ENCODE measurements around the gene TAL2. TPM values are rescaled to one million over a fixed set of nuclear protein-coding genes. Genes with fewer than 3 reads are reported as not detected.
A peak's percentile ranks its signal among the peaks of the same experiment; 100 is the strongest.

Gene TAL2
- total RNA-seq, result under 1 TPM in 1 of 2 donors, not detected in 1; 0.50 TPM
- long read RNA-seq, result 0 reads

DNA sequence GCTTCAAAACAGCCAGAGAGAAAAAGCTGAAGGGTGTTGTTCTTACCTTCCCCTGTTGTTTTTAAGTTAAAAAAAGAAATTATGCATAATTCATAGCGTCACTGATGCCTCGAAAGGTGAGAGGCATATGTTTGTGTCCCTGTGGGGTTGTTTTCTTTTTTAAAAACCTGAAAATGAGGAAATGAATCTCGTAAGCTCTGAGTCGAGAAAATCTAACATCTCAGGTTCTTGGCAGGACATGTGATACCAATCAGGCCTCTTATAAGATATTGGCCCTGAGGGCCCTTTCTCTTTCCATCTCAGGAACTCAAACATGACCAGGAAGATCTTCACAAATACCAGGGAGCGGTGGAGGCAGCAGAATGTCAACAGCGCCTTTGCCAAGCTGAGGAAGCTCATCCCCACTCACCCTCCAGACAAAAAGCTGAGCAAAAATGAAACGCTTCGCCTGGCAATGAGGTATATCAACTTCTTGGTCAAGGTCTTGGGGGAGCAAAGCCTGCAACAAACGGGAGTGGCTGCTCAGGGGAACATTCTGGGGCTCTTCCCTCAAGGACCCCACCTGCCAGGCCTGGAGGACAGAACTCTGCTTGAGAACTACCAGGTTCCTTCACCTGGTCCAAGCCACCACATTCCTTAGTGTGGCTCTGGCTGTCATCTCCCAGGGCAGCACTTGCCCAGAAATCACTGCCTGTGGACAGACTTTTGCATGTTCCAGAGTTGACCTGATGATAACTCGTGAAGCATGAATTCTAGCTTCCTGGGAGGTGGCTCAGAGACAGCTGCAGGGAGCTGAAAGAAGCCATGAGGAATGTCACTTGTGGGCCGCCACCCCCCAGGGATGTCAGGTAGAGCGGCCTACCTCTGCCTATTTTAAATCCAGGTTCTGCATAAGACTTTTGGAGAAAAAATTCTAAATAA is at the start of gene TAL2:
Gene TAL2 (plus strand): TSS at position 274 of the 921 bp plus-strand sequence. CDS start 40 bp downstream, at position 314.
- DNase-seq (no peak), ATAC-seq (no peak)
- intact Hi-C loops (cut with DNase I), result no loop called here

DNA sequence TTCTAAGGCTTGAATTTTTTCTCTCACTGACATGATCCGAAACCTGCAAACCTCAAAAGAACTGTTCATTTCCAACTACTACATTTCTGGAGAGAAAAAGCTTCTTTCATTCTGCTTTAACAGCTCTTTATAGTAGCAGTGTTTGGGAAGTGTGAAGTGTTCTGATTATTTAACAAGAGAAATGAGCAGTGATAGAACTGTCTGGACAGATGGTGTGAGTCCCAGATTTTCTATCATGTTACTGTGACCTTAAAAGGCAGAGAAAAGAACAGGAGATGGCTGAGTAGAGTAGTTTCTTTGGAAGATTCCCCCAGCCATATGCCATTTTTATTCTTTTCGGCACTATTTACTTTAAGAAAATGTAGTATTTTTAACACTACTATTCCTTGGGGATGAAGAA is 41.3 kb upstream of the TAL2 start:
- DNase-seq, result no peak
- no peak for ATAC-seq
- intact Hi-C loops (cut with DNase I), result no loop called here

DNA sequence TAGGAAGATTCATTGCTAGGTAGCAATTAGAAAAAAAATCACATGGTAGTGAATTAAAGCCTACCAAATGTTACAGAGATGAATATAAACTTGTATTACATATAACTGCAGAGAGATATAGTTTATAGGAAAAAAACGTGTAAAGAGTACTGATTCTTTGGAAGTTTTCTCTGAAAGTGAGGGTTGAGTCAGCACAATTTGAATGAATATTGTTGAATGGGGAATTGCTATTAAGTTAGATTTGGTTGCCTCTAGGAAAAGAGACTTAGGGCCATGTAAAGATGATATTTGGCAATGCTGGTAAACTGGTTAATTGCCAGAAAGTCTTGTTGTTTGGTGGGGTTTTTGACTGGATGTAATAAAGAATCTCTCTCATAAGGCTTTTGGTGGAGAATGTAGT is 37.2 kb upstream of the TAL2 start:
- DNase-seq (no peak), ATAC-seq (no peak)
- intact Hi-C loops (cut with DNase I), result no loop called here

DNA sequence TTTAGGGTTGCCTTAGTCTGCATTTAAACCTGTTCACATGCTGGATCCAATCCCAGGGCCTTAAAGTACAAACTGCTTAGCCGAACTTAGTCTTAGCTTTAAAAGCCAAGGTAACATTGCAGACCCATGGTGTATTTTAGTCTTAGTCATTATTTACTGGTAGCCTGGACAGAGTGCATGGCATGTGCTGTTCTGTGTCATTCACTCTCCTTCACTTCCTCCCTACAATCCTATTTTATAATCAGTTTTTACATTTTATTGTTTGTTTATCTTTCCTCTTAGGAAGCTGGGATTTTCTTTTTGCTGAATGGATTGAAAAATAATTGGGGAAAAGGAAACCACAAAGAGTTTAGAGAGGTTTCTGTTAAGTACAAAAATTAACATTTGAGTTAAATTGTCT is 29.4 kb upstream of the TAL2 start:
- intact Hi-C loops (cut with DNase I), result no loop called here
- ATAC-seq, result no peak
- no peak for DNase-seq

DNA sequence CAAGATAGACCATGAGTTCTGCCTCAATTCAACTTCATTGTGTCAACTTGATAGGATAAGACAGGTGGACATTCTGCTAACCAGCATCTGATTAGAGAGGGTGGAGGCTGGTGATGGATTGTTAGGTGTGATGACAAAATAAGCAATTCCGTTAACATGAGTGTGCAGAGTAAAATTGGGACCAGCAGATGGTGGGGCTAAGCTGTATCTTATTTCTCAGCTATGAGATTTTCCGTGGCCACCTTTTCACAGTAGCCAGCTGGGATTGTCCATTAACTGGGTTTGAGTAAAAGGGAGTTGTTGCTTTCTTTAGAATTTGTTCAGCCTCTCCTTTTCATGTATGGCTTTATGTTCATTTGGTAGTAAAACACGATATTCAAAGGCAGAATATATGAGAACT is 28.8 kb upstream of the TAL2 start:
- no peak for DNase-seq
- no peak for ATAC-seq
- intact Hi-C loops (cut with DNase I), result no loop called here

DNA sequence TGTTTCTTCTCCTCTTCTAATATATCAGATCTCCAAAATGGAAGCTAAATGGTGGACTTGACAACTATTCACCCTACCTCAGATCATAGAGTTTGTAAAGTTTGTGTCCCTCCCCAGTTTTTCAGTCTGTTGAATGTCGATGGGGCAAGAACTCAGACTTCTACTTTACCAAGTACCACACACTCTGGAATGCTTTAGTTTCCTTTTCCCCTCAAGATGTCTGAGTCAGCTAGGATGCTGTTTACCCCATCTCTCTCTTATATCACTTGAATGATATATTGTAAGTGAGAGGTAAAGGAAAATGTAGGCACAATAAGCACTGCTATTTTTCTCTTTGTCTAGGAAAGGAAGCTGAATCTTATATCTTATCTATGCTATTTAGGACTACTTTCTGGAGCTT is 25.9 kb upstream of the TAL2 start:
- intact Hi-C loops (cut with DNase I), result no loop called here
- no peak for ATAC-seq

DNA sequence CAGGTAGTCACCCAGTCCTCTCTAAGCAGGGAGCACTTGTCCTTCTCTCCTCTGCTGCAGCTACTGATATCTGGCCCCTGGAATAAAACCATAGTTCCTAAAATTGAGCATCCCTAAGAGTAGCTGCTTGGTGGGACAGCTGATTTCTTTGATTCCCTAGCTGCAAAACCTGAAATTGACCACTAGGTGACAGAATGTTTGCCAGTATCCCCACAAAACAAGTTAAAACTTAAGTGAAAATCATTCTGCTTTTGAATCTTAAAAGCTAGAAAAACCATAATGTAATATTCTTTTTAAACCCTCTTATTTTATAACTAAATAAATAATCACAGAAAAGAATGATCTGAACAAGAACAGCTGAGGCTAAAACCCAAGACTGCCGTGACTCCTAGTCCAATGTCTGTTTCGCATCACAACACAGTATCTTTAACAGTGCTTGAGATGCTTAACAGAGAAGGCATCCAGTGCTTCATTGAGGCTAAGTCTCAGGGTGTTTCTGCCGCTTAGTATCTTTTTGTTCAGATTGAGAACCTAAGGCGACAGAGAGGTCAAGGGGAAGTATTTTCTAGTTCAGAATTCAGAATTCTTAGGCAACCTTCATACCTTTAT is 24.4 kb upstream of the TAL2 start:
- intact Hi-C loops (cut with DNase I), result no loop called here
- ATAC-seq, result no peak
- DNase-seq, result no peak

More for the DNA sequence above, 25.9 kb upstream of the TAL2 start:
- no peak for DNase-seq

DNA sequence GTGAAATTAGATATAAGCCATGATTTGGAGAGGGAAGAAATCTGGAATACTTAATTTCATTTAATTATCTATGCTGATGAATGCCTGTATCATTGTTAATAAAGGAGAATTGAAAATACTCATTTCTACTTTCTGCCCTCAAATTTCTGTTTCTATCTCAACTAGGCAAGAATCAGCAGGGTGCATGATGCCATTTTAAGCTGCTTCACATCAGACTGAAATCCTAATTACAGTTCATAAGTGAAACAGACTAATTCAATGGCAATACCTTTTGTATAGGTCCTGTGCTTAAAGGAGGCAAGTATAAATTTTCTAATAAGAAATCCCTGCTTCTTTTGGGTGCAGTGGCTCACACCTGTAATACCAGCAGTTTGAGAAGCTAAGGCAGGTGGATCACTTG is 22.3 kb upstream of the TAL2 start:
- DNase-seq (no peak), ATAC-seq (no peak)
- intact Hi-C loops (cut with DNase I), result no loop called here

DNA sequence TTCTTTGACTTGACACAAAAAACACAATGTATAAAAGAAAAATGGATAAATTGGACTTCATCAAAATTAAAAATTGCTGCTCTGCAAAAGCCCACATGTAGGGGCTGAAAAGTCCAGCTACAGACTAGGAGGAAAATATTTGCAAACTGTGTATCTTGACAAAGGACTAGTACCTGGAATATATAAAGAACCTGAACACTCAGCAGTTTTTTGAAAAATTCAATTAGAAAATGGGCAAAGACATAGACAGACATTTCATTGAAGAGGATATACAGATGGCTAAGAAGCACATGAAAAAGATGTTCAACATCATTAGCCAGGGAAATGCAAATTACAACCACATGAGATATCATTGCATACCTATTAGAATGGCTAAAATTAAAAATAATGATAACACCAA is 18.5 kb upstream of the TAL2 start:
- intact Hi-C loops (cut with DNase I), result no loop called here
- DNase-seq, result no peak
- ATAC-seq, result no peak

DNA sequence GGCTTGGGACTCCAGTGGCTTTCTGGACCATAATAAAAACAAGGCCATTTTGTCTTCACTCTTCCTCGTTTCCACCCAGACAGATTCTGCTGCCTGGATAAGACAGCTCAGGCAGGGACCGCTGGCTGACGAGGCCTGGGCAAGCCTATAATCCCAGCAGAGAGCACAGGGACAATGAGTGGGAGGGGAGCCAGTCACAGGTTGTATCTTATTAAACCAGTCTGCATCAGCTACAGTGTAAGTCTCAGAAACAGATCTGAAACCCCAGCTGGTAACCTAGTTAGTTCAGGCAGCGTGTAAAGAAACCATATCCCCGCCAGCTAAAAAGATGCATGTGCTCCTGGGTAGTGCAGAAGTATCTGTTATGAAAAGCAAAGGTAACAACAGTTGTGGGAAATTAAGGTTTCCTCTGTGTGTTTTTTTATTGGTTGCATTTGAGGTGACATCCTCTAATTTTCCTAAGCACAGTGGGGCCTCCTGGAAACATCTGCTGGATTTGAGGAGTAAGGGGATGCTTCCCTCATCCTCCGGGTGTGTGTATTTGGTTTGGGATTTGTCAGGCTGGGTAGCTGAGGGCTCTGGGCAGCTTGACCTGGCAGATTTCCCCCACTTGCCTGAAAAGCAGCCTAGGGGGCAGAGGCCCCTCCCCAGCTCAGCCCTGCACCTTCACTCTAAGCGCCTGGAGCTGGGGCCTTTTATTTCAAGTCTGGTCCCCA is 15.2 kb upstream of the TAL2 start:
- DNase-seq (no peak), ATAC-seq (no peak)
- intact Hi-C loops (cut with DNase I), result no loop called here

DNA sequence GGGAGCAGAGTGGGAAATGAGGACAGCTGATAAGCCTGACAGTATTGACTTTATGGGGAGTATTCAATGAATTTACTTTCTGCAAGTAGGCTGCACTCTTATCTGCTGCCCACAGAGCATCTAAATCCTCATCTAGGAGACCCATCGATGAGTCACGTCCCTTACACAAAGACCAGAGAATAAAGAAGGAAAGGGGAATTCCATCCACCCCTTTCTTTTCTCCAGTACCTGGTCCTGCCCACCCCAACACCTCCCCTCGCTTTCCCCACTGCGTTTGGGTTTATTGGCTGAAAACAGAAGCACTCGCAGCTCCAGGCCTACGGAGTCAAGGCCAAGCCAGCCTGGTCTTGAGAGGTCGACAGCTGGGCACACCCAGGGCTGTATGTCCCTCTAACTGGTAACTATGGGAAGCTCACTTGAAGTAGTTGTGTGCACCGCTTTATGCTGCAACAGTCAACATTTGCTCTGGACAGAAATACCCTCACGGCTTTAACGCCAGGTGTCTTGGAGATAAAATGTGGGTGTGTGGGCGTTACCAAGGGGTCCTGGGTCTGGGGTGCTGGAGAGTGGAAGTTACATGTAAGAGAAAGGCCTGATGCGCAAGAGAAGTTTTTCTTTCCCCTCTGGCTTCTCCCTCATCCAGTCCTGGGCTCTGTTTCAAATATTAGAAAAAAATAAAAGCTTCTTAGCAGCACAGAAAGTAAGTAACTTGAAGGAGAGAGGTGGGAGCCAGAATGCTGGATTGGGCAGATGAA is 14.5 kb upstream of the TAL2 start:
- ATAC-seq (no peak), DNase-seq (no peak)
- intact Hi-C loops (cut with DNase I), result no loop called here

DNA sequence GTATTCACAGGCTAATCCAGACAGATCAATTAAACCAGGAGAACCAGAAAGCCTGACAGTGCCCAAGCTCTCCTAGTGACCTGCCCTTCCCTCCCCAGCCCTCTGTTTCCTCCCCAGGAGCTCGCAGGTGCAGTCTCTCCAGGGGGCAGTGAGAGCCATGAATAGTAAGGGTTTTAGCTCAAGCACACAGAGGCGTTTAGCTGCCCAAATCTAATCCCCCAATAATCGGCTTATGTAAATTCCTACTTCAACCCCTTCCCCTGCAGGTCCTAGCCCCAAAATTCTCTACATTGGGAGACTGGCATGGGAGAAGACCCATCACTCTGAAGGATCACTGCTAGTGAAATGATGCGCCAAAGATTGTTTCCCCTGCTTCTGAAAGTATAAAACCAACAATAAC is 10.5 kb upstream of the TAL2 start:
- no peak for DNase-seq
- ATAC-seq, result no peak
- intact Hi-C loops (cut with DNase I), result no loop called here

DNA sequence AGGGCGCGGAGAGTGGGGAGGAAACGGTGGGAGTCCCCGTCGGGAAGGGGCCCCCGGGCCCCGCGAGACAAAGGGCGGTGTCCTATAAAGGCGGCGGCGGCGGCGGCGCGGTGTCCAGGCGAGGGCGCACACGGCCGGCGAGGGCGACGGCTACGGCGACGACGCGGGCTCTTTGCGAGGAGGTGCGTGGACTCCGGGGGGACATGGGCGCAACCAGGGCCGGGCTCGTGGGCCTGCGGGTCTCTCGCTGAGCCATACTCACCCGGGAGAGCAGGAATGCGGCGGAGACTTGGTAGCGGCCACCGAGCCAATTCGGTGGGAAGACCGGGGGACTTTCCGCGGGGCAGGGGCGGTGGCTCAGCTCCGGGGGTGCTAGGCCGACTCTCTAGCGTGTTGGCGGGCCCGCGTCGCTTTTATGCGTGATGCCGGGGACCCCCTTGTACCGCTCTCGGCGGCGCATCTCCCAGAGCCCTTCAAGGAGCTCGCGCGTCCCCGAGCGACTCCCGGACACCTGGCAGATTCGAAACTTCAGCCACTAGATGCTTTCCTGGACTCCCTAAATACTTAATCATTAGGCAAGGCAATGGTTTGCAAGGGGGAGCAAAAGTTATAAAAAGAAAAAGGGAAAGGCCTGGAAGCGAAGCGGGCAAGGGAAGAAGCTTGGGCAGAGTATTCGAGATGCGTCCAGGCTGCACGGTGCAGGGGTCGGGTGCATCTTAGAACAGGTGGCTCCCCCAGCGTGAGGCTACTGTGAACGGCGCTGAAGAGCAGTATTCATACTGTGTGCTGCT is 5.9 kb upstream of the TAL2 start:
- DNase-seq, result peak; percentile 30

DNA sequence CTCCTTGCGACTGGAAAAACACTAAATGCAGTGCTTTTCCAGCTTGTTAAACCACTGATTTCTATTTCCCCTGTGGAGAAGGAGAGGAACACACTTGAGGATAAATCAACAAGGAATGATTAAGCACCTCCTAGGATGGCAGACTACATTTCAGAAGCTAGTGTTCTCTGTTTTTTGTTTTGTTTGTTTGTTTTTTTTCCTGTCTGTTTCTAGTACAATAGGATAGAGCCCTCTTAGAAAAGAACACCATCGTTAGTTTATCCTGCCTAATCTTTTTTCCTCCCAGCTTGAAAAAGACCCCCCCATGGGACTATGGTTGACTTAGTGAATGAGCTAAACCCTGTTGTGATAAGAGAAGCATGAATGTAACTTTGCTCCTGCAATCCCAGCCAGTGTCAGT is 3.9 kb upstream of the TAL2 start:
- ATAC-seq (no peak), DNase-seq (no peak)
- intact Hi-C loops (cut with DNase I), result loop anchor here in 1 of 2 donors (5.0 kb wide), 1 partner anchor 59 kb away; no protein-coding TSS in a partner anchor

More for the DNA sequence above, 5.9 kb upstream of the TAL2 start:
- intact Hi-C loops (cut with DNase I), result loop anchor here (2.0 to 5.0 kb wide), 2 partner anchors 61 to 62 kb away; no protein-coding TSS in a partner anchor
- peak; percentile 87 to 91 for ATAC-seq

DNA sequence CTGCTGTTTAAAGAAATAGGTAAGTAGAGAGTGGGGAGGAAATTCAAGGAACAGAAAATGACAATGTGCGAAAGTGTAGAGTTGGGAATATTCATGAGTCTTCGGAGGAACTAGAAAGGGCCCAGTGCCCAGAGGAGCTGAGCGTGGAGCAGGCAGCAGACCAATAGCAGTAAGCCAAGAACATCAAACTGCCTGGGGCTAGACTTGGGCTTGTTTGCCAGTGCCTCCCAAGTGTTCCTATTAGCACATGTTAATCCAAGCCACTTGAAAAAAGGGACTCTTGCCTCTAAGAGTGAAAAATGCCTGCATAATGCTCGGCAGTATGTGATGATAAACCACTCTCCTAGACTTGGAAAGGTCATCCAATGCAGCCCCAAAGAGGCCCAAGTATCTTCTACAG is 1.2 kb upstream of the TAL2 start:
- DNase-seq, result no peak
- intact Hi-C loops (cut with DNase I), result no loop called here
- ATAC-seq, result no peak

DNA sequence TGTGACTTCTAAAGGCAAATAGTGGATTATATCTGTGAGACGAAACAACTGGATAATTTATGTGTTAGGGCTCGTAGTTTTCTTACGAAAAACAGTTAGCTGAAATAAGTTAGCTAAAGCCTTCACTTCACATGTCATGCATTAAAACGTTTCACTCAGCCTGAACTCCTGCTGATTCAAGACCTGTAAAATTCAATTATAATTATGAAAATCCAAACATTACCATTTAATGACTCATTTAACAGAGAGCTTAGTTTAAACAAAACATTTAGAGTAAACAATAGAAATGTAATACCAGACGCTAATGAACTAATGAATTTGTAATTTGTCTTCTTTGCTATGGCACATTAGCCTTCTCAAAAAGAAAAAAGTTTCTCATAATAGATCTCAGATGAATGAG is 1.7 kb downstream of the TAL2 start:
- no peak for ATAC-seq
- intact Hi-C loops (cut with DNase I), result no loop called here

DNA sequence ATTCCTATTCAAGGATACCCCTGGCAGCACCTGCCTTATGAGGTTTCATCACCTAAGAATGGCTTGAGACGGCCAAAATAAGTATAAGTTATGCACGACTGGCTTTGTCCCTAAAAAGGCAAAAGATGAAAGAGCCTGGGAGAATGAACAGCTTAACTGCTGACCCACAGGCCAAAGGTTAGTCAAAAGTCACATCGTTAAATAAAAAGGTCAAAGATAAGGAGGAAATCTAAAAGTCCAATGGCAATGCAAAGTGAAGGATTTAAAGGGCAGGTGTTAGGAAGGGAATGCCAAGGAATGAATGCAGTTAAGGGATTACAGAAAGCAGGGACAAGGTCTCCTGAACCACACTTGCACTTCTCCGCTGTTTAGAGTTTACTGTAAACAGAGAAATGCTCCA is 5.6 kb downstream of the TAL2 start:
- ATAC-seq (no peak), DNase-seq (no peak)
- intact Hi-C loops (cut with DNase I), result no loop called here

More for the DNA sequence above, 1.7 kb downstream of the TAL2 start:
- no peak for DNase-seq

DNA sequence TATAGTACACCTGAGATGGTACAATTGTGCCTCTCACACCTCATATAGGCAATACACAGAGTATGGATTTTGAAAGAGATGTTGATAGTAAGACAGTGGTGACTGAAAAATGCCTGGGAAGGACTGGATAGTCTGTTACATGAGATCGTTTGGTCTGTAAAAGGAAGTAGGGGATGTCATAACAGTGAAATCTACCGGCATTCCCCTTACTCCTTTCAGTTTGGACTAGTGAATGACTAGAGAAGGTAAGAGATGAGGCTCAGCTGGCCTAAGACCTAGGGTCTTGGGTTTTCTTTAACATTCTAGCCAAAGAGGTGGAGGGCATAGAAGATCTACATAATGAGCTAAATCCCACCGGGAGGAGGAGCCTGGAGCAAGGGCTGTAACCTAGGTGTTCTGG is 8.1 kb downstream of the TAL2 start:
- DNase-seq, result no peak
- no peak for ATAC-seq
- intact Hi-C loops (cut with DNase I), result no loop called here

DNA sequence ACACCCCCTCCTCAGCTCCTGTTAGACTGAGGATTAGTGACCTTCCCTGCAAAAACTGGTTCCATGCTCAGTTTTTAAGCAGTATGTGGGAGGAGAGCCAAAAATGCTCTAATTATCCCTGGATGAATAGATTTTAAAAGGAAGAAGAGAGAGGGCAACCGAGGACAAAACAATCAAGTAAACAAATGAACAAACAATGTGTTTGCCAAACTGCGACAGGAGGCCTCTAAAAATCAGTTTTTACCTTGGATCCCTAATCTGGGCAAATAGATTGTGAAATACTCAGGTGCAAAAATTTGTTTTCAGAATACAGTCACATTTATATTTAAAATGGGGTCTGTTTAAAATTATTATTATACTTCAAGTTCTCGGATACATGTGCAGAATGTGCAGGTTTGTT is 8.5 kb downstream of the TAL2 start:
- no peak for ATAC-seq
- no peak for DNase-seq
- intact Hi-C loops (cut with DNase I), result no loop called here

Data from left cardiac atrium (tissue), 4 donors.